Uterus (tissue), 4 donors: Measurements from ENCODE around the gene DLGAP3. TPM values are rescaled to one million over a fixed set of nuclear protein-coding genes. Genes with fewer than 3 reads are reported as not detected.

Experiments used
- DNase-seq, 2 donors: peaks; one replicate each; pipeline ENCODE4 v3.0.0-alpha.2; 2019 to 2020
- H3K27ac ChIP-seq, 2 donors: fragments of 200-600 bp; sonication (generic); 1 replicate in 1 of 2; 2 replicates in 1 of 2; pipeline ENCODE4 v1.5.1; 2016 to 2018
- H3K27me3 ChIP-seq, 2 donors: fragments of 200-600 bp; sonication (generic); one replicate each; pipeline ENCODE4 v1.5.1; 2018 to 2019; ENCODE audit warnings: control low read depth in 1 of 2
- H3K36me3 ChIP-seq, 2 donors: fragments of 200-600 bp; sonication (generic); one replicate each; pipeline ENCODE4 v1.5.1; 2019; ENCODE audit warnings: control low read depth in 1 of 2
- H3K4me1 ChIP-seq, 2 donors: fragments of 200-600 bp; sonication (generic); one replicate each; pipeline ENCODE4 v1.5.1; 2018 to 2019; ENCODE audit warnings: control low read depth in 1 of 2
- H3K4me3 ChIP-seq, 2 donors: fragments of 200-600 bp; sonication (generic); 1 replicate in 1 of 2; 2 replicates in 1 of 2; pipeline ENCODE4 v1.5.1; 2018 to 2019; ENCODE audit warnings: mild to moderate bottlenecking in 1 of 2
- H3K9me3 ChIP-seq, 2 donors: fragments of 200-600 bp; sonication (generic); one replicate each; pipeline ENCODE4 v1.5.1; 2019; ENCODE audit warnings: control low read depth in 1 of 2
- CTCF ChIP-seq, 4 experiments: fragments of 200-600 bp in 2 of 4; fragments of 450-650 bp in 2 of 4; sonication (generic) in 2 of 4; IDR thresholded peaks; one replicate each; pipeline ENCODE4 v1.5.1; 2016 to 2019; ENCODE audit warnings: antibody characterized with exemption in 4 of 4, mild to moderate bottlenecking in 2 of 4, moderate library complexity in 1 of 4
- POLR2A ChIP-seq, 2 donors: fragments of 450-650 bp; IDR thresholded peaks; one replicate each; pipeline ENCODE4 v1.6.1; 2016; ENCODE audit warnings: antibody characterized with exemption in 2 of 2, mild to moderate bottlenecking in 1 of 2, moderate library complexity in 1 of 2
- intact Hi-C: fragments of 100-400 bp; cut with DNase I; formaldehyde crosslinking; loops from one replicate; pipeline ENCODE4 v1.15.1; 2023; ENCODE audit warnings: low total_unique reads
- total RNA-seq, 4 donors: library from RNA; depleted of rRNA in 3 of 4; stranded (reverse); fragments of >200 nt in 3 of 4; gene quantifications; one replicate each; pipeline versions ENCODE4 v1.1.0 to v1.2.4, GENCODE V29; 2014 to 2023
- donor health status: DM: yes; HTN: yes; CAD: no.

Gene DLGAP3
- total RNA-seq, 4 donors from 2014 or later, result 0.14 TPM; not detected in 3

GRCh38 chr1:34898330-34898761 lies 31.1 kb downstream of the DLGAP3 start:
- no peaks in the 10 kb centered on the region for H3K36me3 ChIP-seq
- no peaks in the 10 kb centered on the region for H3K4me1 ChIP-seq
- H3K27ac ChIP-seq, result no peak overlapping the region
- no peak for TF ChIP-seq CTCF (IDR thresholded peaks at IDR 0.05)
- TF ChIP-seq POLR2A (IDR thresholded peaks at IDR 0.05), result no peak
- intact Hi-C loops, result no loop called here
- H3K27me3 ChIP-seq, result no peaks in the 10 kb centered on the region
- no peak for DNase-seq
- no peaks in the 10 kb centered on the region for H3K9me3 ChIP-seq
- H3K4me3 ChIP-seq, result no peak overlapping the region

DNA sequence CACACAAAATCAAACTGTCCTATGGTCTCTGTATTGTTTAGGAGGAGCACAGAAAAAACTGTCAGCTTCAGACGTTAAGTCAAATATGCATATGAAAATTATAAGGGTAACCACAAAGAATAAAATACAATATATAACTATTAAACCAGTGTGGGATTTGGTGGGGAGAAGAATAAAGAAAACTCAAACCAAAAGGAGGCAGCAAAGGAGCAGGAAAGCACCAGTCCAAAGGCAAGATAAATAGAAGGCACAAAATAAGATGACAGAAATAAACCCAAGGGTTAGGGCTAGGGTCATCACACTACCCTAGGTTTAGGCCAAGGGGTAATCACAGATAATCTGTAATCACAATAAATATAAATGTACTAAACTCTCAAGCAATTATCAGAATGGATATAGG lies 32.8 kb downstream of the DLGAP3 start:
- Histone ChIP-seq H3K4me3 (no peak overlapping the region), H3K27ac (no peak overlapping the region), H3K36me3 (no peaks in the 10 kb centered on the region), H3K27me3 (no peaks in the 10 kb centered on the region), H3K4me1 (no peaks in the 10 kb centered on the region), H3K9me3 (no peaks in the 10 kb centered on the region)
- DNase-seq, result no peak
- TF ChIP-seq CTCF (IDR thresholded peaks at IDR 0.05) (no peak), POLR2A (IDR thresholded peaks at IDR 0.05) (no peak)
- intact Hi-C loops, result no loop called here

- H3K36me3 ChIP-seq, result no peaks in the 10 kb centered on the region
- no peak for DNase-seq
- H3K27me3 ChIP-seq, result peaks cover 6 to 9% of the 10 kb centered on the region in 2 donors
- H3K9me3 ChIP-seq, result no peaks in the 10 kb centered on the region
- H3K27ac ChIP-seq, result no peak overlapping the region
- intact Hi-C loops, result no loop called here
- H3K4me1 ChIP-seq, result peaks cover 0 to 5% of the 10 kb centered on the region in 2 donors
- no peak overlapping the region for H3K4me3 ChIP-seq
- TF ChIP-seq POLR2A (IDR thresholded peaks at IDR 0.05) (no peak), CTCF (IDR thresholded peaks at IDR 0.05) (no peak)
These were observed 39.7 kb downstream of the DLGAP3 start for GRCh38 chr1:34889705-34890104.

DNA sequence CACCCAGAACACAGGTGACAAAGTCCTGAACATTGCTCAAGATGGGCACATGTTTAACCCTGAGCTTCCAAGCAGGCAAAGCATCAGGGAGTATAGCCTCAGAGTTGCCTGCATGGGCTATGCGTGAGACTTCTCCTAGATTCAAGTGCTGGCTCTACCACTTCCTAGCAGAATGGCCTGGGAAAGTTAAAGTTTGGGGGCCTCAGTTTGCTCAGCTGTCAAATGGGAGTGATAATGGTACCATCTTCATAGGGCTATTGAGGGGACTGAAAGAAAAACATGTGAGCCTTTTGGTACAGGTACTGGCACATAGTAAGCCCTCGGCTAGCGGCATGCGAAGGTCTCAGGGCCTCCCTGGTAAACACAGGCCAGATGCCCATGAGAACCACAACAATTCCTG lies 41.9 kb downstream of the DLGAP3 start:
- H3K4me3 ChIP-seq, result no peak overlapping the region
- intact Hi-C loops, result no loop called here
- H3K4me1 ChIP-seq, result peaks cover 0 to 5% of the 10 kb centered on the region in 2 donors
- no peaks in the 10 kb centered on the region for H3K9me3 ChIP-seq
- H3K36me3 ChIP-seq, result no peaks in the 10 kb centered on the region
- H3K27me3 ChIP-seq, result peaks cover 6 to 9% of the 10 kb centered on the region in 2 donors
- TF ChIP-seq POLR2A (IDR thresholded peaks at IDR 0.05), result no peak
- no peak overlapping the region for H3K27ac ChIP-seq
- no peak for DNase-seq

DNA sequence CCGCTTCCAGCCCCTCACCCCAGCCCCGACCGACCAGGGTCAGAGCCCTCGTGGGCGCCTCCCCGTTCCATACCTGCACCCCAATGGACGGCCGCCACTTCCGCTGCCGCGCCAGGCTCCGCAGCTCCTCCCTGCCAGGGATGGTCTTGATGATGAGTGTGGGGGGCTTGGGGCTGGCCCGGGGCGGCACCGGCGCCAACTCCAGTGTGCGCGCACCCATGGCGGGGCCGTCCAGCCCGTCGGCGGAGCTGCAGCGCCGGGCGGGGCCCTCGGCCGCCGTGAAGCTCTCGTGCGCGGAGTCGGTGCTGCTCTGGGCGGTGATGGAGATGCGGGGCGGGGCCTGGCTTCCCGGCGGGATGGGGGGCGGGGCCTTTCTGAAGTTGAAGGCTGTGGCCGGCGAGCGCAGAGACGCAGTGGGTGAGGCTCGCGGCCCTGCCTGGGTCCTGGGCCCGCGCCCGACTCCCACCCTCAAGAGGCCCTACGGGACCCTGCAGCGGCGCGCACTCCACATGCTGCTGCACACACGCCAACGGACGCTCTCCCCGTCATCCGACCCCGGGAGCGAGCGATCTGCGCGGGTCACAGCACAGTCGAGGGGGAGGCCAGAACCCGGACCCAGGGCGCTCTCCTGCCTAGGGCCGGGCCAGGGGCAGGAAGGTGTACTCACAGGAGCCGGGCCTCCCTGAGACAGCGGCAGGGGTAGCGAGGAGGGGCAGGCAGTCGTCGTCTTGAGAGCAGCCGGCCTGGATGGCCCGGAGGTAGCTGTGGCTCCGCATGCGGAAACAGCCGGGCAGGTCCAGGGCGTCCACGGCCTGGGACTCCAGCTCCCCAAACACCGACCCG lies 43.8 kb downstream of the DLGAP3 start:
- H3K36me3 ChIP-seq, result no peaks in the 10 kb centered on the region
- TF ChIP-seq CTCF (IDR thresholded peaks at IDR 0.05), result no peak
- no peak for TF ChIP-seq POLR2A (IDR thresholded peaks at IDR 0.05)
- peak in 1 of 2 donors; percentile 32 for DNase-seq
- peak overlapping the region; percentile 16 to 22 for H3K4me3 ChIP-seq
- H3K27ac ChIP-seq, result no peak overlapping the region
- H3K4me1 ChIP-seq, result peaks cover 0 to 5% of the 10 kb centered on the region in 2 donors
- H3K9me3 ChIP-seq, result no peaks in the 10 kb centered on the region
- H3K27me3 ChIP-seq, result peaks cover 6 to 9% of the 10 kb centered on the region in 2 donors
- intact Hi-C loops, result no loop called here
